GM12891 (cell line): ENCODE data around the gene PEPD.

Experiments used
- POLR2A ChIP-seq: IDR thresholded peaks from 2 replicates; pipeline ENCODE4 v1.6.1; 2011; ENCODE audit warnings: low read depth, low read length, control low read depth
- POLR2AphosphoS5 ChIP-seq: IDR thresholded peaks from 2 replicates; pipeline ENCODE4 v1.6.1; 2011; ENCODE audit warnings: low read depth, low read length, control low read depth
- SPI1 ChIP-seq: IDR thresholded peaks from 2 replicates; pipeline ENCODE4 v1.6.1; 2011; ENCODE audit warnings: low read depth, low read length, control low read depth
- TAF1 ChIP-seq: IDR thresholded peaks from 2 replicates; pipeline ENCODE4 v1.6.1; 2011; ENCODE audit warnings: low read depth, low read length, control low read depth

- TF ChIP-seq POLR2AphosphoS5: no peak
- TF ChIP-seq POLR2A: no peak
- TF ChIP-seq SPI1: no peak
- no peak for TF ChIP-seq TAF1
Measured at GRCh38 chr19:33492951-33493350, 28.6 kb downstream of the PEPD start.
